GM21825 (cell line): ENCODE measurements around the gene NEK4.

ENCODE experiments used
- ATAC-seq: cut with Tn5 transposase; IDR thresholded peaks from one replicate; pipeline ENCODE4 v1.9.1; 2021; ENCODE audit warnings: mild to moderate bottlenecking, moderate library complexity; ENCODE audit not compliant: unreplicated experiment

Gene NEK4

GRCh38 chr3:52705438-52705687 lies 65.4 kb downstream of the NEK4 start:
- no peak for ATAC-seq

GRCh38 chr3:52704611-52705437 lies 65.9 kb downstream of the NEK4 start:
- ATAC-seq = peak; percentile 5

- ATAC-seq = no peak
Observed at GRCh38 chr3:52703341-52703740, 67.4 kb downstream of the NEK4 start.

GRCh38 chr3:52697632-52697965 lies 73.1 kb downstream of the NEK4 start:
- ATAC-seq = no peak

GRCh38 chr3:52696830-52697631 lies 73.7 kb downstream of the NEK4 start:
- no peak for ATAC-seq

- no peak for ATAC-seq
Observed at GRCh38 chr3:52695798-52696671, 74.7 kb downstream of the NEK4 start.

GRCh38 chr3:52694528-52695189 lies 76.1 kb downstream of the NEK4 start:
- ATAC-seq = no peak

GRCh38 chr3:52693071-52693470 lies 77.7 kb downstream of the NEK4 start:
- no peak for ATAC-seq

GRCh38 chr3:52690560-52690959 lies 80.2 kb downstream of the NEK4 start:
- no peak for ATAC-seq

- no peak for ATAC-seq
Observed at GRCh38 chr3:52689151-52689550, 81.6 kb downstream of the NEK4 start.

- no peak for ATAC-seq
Observed at GRCh38 chr3:52688266-52688665, 82.5 kb downstream of the NEK4 start.

GRCh38 chr3:52685709-52686691 lies 84.7 kb downstream of the NEK4 start, which contains the start of the genes GNL3 and PBRM1:
Gene GNL3 (plus strand): TSS chr3:52686032. CDS start chr3:52686093, 61 bp downstream.
Gene PBRM1 (minus strand): TSS chr3:52685913.
- ATAC-seq = peak; percentile 73

- ATAC-seq = peak; percentile 77
Observed at GRCh38 chr3:52685285-52685708, 85.4 kb downstream of the NEK4 start.

GRCh38 chr3:52684184-52684583 lies 86.6 kb downstream of the NEK4 start:
- ATAC-seq = no peak

GRCh38 chr3:52683611-52684010 lies 87.1 kb downstream of the NEK4 start:
- no peak for ATAC-seq

GRCh38 chr3:52682016-52682415 lies 88.7 kb downstream of the NEK4 start:
- ATAC-seq = no peak

GRCh38 chr3:52681596-52681995 lies 89.1 kb downstream of the NEK4 start:
- ATAC-seq = no peak

- ATAC-seq = no peak
Observed at GRCh38 chr3:52679811-52680210, 90.9 kb downstream of the NEK4 start.

- ATAC-seq = no peak
Observed at GRCh38 chr3:52679199-52679538, 91.6 kb downstream of the NEK4 start.
